H1 (cell line): ENCODE results near the gene DNAI1. TPM values are rescaled to one million over a fixed set of nuclear protein-coding genes. Genes with fewer than 3 reads are reported as not detected.

ENCODE experiments used
- CTCF ChIA-PET: fragments of 300-600 bp; sonication (Branson Sonifier 250); formaldehyde crosslinking; loops from one replicate; lab custom pipeline; 2021; ENCODE audit not compliant: partially characterized antibody; lab: Charles Lee
- POLR2A ChIA-PET: fragments of 300-600 bp; sonication (Branson Sonifier 250); formaldehyde crosslinking; loops from one replicate; lab custom pipeline; 2021; ENCODE audit warnings: inconsistent platforms; ENCODE audit not compliant: partially characterized antibody; lab: Charles Lee
- DNase-seq, 2 experiments: peaks; one replicate each; pipeline versions ENCODE4 v3.0.0 to v3.0.0-alpha.2; 2010 to 2022; ENCODE audit warnings: low spot score in 2 of 2, low read depth in 1 of 2, mixed read lengths in 1 of 2
- FAIRE-seq: peaks from 2 replicates; lab custom pipeline; 2011; peaks lifted over from hg19 to GRCh38; lab: Jason Lieb, UNC
- H2AFZ ChIP-seq: 2 replicates; pipeline ENCODE4 v1.8.1; 2012; ENCODE audit warnings: low read length, inconsistent platforms
- H2AK5ac ChIP-seq: 2 replicates; pipeline ENCODE4 v1.6.1; 2013; ENCODE audit warnings: low read depth, low read length
- H2BK120ac ChIP-seq: replicated peaks from 2 replicates; pipeline ENCODE3; 2013; ENCODE audit warnings: low read depth, low read length, inconsistent platforms
- H2BK12ac ChIP-seq: 2 replicates; pipeline ENCODE4 v1.6.1; 2013; ENCODE audit warnings: low read depth, low read length
- H2BK15ac ChIP-seq: 2 replicates; pipeline ENCODE4 v1.6.1; 2013; ENCODE audit warnings: low read length
- H2BK20ac ChIP-seq: 2 replicates; pipeline ENCODE4 v1.6.1; 2013; ENCODE audit warnings: low read length
- H2BK5ac ChIP-seq: 2 replicates; pipeline ENCODE4 v1.6.1; 2013; ENCODE audit warnings: low read depth, low read length
- H3K14ac ChIP-seq: 2 replicates; pipeline ENCODE4 v1.6.1; 2013; ENCODE audit warnings: inconsistent platforms; ENCODE audit not compliant: insufficient read length
- H3K18ac ChIP-seq: 2 replicates; pipeline ENCODE4 v1.6.1; 2013; ENCODE audit warnings: low read length; ENCODE audit errors: extremely low read depth
- H3K23ac ChIP-seq: 2 replicates; pipeline ENCODE4 v1.6.1; 2013; ENCODE audit warnings: inconsistent platforms; ENCODE audit not compliant: insufficient read length
- H3K23me2 ChIP-seq: 2 replicates; pipeline ENCODE4 v1.6.1; 2013; ENCODE audit warnings: low read depth, low read length
- H3K27ac ChIP-seq: 2 replicates; pipeline ENCODE4 v1.6.1; 2011; ENCODE audit warnings: low read depth, low read length, inconsistent platforms
- H3K27me3 ChIP-seq, 4 experiments: replicated peaks in 1 of 4; 1 replicate in 1 of 4; 2 replicates in 3 of 4; pipeline versions ENCODE4 v1.6.1 to v1.8.1; 2011 to 2013; ENCODE audit warnings: low read length in 3 of 4, mild to moderate bottlenecking in 3 of 4, inconsistent platforms in 2 of 4, mixed read lengths in 2 of 4, moderate library complexity in 1 of 4; ENCODE audit not compliant: control insufficient read depth in 3 of 4, insufficient read depth in 3 of 4; ENCODE audit errors: extremely low read depth in 1 of 4
- H3K36me3 ChIP-seq, 4 experiments: 2 replicates each; pipeline versions ENCODE4 v1.6.1 to v1.8.1; 2011 to 2013; ENCODE audit warnings: mild to moderate bottlenecking in 4 of 4, low read length in 3 of 4, moderate library complexity in 2 of 4, control low read depth in 1 of 4, inconsistent platforms in 1 of 4; ENCODE audit not compliant: insufficient read depth in 4 of 4, control insufficient read depth in 2 of 4
- H3K4ac ChIP-seq: replicated peaks from 2 replicates; pipeline ENCODE3; 2013; ENCODE audit warnings: low read length, low read depth, mixed read lengths, inconsistent platforms; ENCODE audit not compliant: insufficient read length
- H3K4me1 ChIP-seq, 4 experiments: replicated peaks in 1 of 4; 1 replicate in 1 of 4; 2 replicates in 3 of 4; pipeline versions ENCODE4 v1.6.1 to v1.8.1; 2011 to 2013; ENCODE audit warnings: low read length in 3 of 4, inconsistent platforms in 2 of 4, mixed read lengths in 1 of 4; ENCODE audit not compliant: insufficient read depth in 4 of 4, control insufficient read depth in 3 of 4
- H3K4me2 ChIP-seq, 2 experiments: 2 replicates each; pipeline versions ENCODE4 v1.6.1 to v1.8.1; 2011 to 2013; ENCODE audit warnings: low read depth in 2 of 2, low read length in 2 of 2, control low read depth in 1 of 2, inconsistent platforms in 1 of 2, mild to moderate bottlenecking in 1 of 2; ENCODE audit not compliant: insufficient read depth in 1 of 2
- H3K4me3 ChIP-seq, 4 experiments: fragments of 200-600, 300-600 bp in 1 of 4; sonication (generic), shearing (Covaris generic), sonication (Bioruptor Twin) in 1 of 4; 2 replicates each; pipeline versions ENCODE4 v1.5.1 to v1.8.1; 2011 to 2016; ENCODE audit warnings: low read length in 4 of 4, low read depth in 3 of 4, control low read depth in 2 of 4, inconsistent platforms in 2 of 4, mild to moderate bottlenecking in 2 of 4, mixed read lengths in 1 of 4, moderate library complexity in 1 of 4; ENCODE audit not compliant: insufficient read depth in 2 of 4; ENCODE audit errors: extremely low read depth in 1 of 4
- H3K56ac ChIP-seq: replicated peaks from 2 replicates; pipeline ENCODE3; 2013; ENCODE audit warnings: low read depth, mild to moderate bottlenecking, mixed read lengths, low read length, inconsistent platforms; ENCODE audit not compliant: insufficient read length
- H3K79me1 ChIP-seq: 2 replicates; pipeline ENCODE4 v1.6.1; 2013; ENCODE audit warnings: low read depth, low read length, control low read depth
- H3K79me2 ChIP-seq, 2 experiments: 2 replicates each; pipeline versions ENCODE4 v1.6.1 to v1.8.1; 2012 to 2013; ENCODE audit warnings: low read length in 2 of 2, mild to moderate bottlenecking in 2 of 2, inconsistent platforms in 1 of 2; ENCODE audit not compliant: insufficient read depth in 2 of 2, control insufficient read depth in 1 of 2
- H3K9ac ChIP-seq, 4 experiments: replicated peaks in 1 of 4; 1 replicate in 1 of 4; 2 replicates in 3 of 4; pipeline versions ENCODE4 v1.6.1 to v1.8.1; 2011 to 2013; ENCODE audit warnings: low read depth in 3 of 4, low read length in 3 of 4, control low read depth in 2 of 4, mild to moderate bottlenecking in 2 of 4, moderate library complexity in 2 of 4, inconsistent platforms in 1 of 4; ENCODE audit errors: extremely low read depth in 1 of 4
- H3K9me3 ChIP-seq, 2 experiments: 2 replicates each; pipeline versions ENCODE4 v1.6.1 to v1.8.1; 2012 to 2013; ENCODE audit warnings: mild to moderate bottlenecking in 2 of 2, moderate library complexity in 2 of 2, control low read depth in 1 of 2, inconsistent platforms in 1 of 2, low read depth in 1 of 2, low read length in 1 of 2, mixed read lengths in 1 of 2; ENCODE audit not compliant: insufficient read depth in 2 of 2
- H4K20me1 ChIP-seq, 2 experiments: replicated peaks in 1 of 2; 2 replicates each; pipeline versions ENCODE3 to v1.8.1; 2011 to 2013; ENCODE audit warnings: inconsistent platforms in 2 of 2, low read length in 2 of 2, mild to moderate bottlenecking in 1 of 2; ENCODE audit not compliant: insufficient read depth in 2 of 2, control insufficient read depth in 1 of 2
- H4K5ac ChIP-seq: 2 replicates; pipeline ENCODE4 v1.6.1; 2013; ENCODE audit warnings: low read length, low read depth, mixed read lengths, inconsistent platforms; ENCODE audit not compliant: insufficient read length
- H4K8ac ChIP-seq: 2 replicates; pipeline ENCODE4 v1.8.0; 2013; ENCODE audit warnings: mild to moderate bottlenecking, moderate library complexity, low read length, inconsistent platforms; ENCODE audit not compliant: insufficient read depth; ENCODE audit errors: extremely low read depth
- H4K91ac ChIP-seq: replicated peaks from 2 replicates; pipeline ENCODE3; 2013; ENCODE audit warnings: low read length, mixed read lengths, inconsistent platforms; ENCODE audit not compliant: insufficient read length
- BRCA1 ChIP-seq: IDR thresholded peaks from 2 replicates; pipeline ENCODE4 v1.6.1; 2012; ENCODE audit warnings: low read depth, low read length, improper control_type of control experiment
- CHD1 ChIP-seq: IDR thresholded peaks from 2 replicates; pipeline ENCODE4 v1.6.1; 2012; ENCODE audit warnings: low read depth, low read length, improper control_type of control experiment
- CTBP2 ChIP-seq: IDR thresholded peaks from 2 replicates; pipeline ENCODE4 v1.7.0; 2011; ENCODE audit warnings: borderline replicate concordance, mild to moderate bottlenecking, moderate library complexity, mixed read lengths, low read length; ENCODE audit not compliant: insufficient read depth, insufficient read length
- JUN ChIP-seq: IDR thresholded peaks from 2 replicates; pipeline ENCODE4 v1.6.1; 2011; ENCODE audit warnings: low read depth, mild to moderate bottlenecking, improper control_type of control experiment, low read length
- JUND ChIP-seq: IDR thresholded peaks from 2 replicates; pipeline ENCODE4 v1.6.1; 2011; ENCODE audit warnings: mild to moderate bottlenecking, improper control_type of control experiment, low read length
- KDM4A ChIP-seq: IDR thresholded peaks from one replicate; pipeline ENCODE4 v1.7.1; 2012; ENCODE audit warnings: low read depth, mild to moderate bottlenecking, moderate library complexity, low read length, inconsistent platforms; ENCODE audit not compliant: severe bottlenecking
- NRF1 ChIP-seq: IDR thresholded peaks from 2 replicates; pipeline ENCODE4 v1.6.1; 2011; ENCODE audit warnings: mild to moderate bottlenecking, low read depth, low read length, improper control_type of control experiment
- POU5F1 ChIP-seq: IDR thresholded peaks from 2 replicates; pipeline ENCODE4 v1.6.1; 2011; ENCODE audit warnings: low read depth, mild to moderate bottlenecking, low read length, moderate library complexity
- RAD21 ChIP-seq, 2 experiments: IDR thresholded peaks in 1 of 2; conservative IDR thresholded peaks in 1 of 2; 2 replicates each; pipeline ENCODE4 v1.6.1; 2011; ENCODE audit warnings: low read depth in 2 of 2, low read length in 2 of 2, improper control_type of control experiment in 1 of 2, inconsistent platforms in 1 of 2, mild to moderate bottlenecking in 1 of 2, moderate library complexity in 1 of 2
- RNF2 ChIP-seq: fragments of 200-900, 300-1000 bp; sonication (generic); IDR thresholded peaks from 2 replicates; pipeline ENCODE4 v1.7.1; 2016; ENCODE audit warnings: borderline replicate concordance, low read depth, mild to moderate bottlenecking, antibody characterized with exemption, low read length; ENCODE audit not compliant: poor library complexity, severe bottlenecking; ENCODE audit errors: missing control alignments
- SP1 ChIP-seq: IDR thresholded peaks from 2 replicates; pipeline ENCODE4 v1.6.1; 2011; ENCODE audit warnings: low read depth, low read length
- SRF ChIP-seq: IDR thresholded peaks from 2 replicates; pipeline ENCODE4 v1.6.1; 2011; ENCODE audit warnings: mild to moderate bottlenecking, low read depth, low read length, moderate library complexity
- SUZ12 ChIP-seq: fragments of 200-600 bp; sonication (generic); IDR thresholded peaks from 2 replicates; pipeline ENCODE4 v1.6.1; 2012; ENCODE audit warnings: mild to moderate bottlenecking, inconsistent platforms, low read length, moderate library complexity, mixed read lengths
- TAF7 ChIP-seq: optimal IDR thresholded peaks from 2 replicates; pipeline ENCODE3; 2011; ENCODE audit warnings: low read depth, mild to moderate bottlenecking, inconsistent platforms, low read length, moderate library complexity, borderline replicate concordance
- WGBS, 2 experiments: shearing (Covaris generic) in 1 of 2; methylation state at CpG; one replicate each; pipeline versions ENCODE4 v1.1.6 to v1.1.7; 2013 to 2015; ENCODE audit warnings: low lambda C conversion rate in 2 of 2, mixed read lengths in 2 of 2, inconsistent platforms in 1 of 2, low coverage in 1 of 2, missing lambda C conversion rate in 1 of 2; ENCODE audit not compliant: insufficient replicate concordance in 2 of 2, insufficient coverage in 1 of 2, insufficient read length in 1 of 2; ENCODE audit errors: extremely low coverage in 1 of 2, missing lambda C conversion rate in 1 of 2; 5-methylcytosine and 5-hydroxymethylcytosine counted together
- polyA plus RNA-seq, 7 experiments: library from polyadenylated mRNA; depleted of rRNA in 3 of 7; stranded (reverse) in 5 of 7; unstranded in 2 of 7; fragments of >200 nt in 5 of 7; fragments of 200-250 nt in 2 of 7; gene quantifications; 1 replicate in 5 of 7; 2 replicates in 1 of 7; 4 replicates in 1 of 7; pipeline versions ENCODE4 v1.2.1 to v1.2.3, GENCODE V29; 2011 to 2013; ENCODE audit warnings: missing spikeins in 2 of 7, mixed read lengths in 2 of 7
- total RNA-seq: library from RNA; stranded (reverse); fragmentation: NEBNext Ultra II Directional; extraction: Animal tissue kit (Norgen Biotek cat#: 25700); gene quantifications from 2 replicates; pipeline ENCODE4 v1.2.1, GENCODE V29; 2021

Gene DNAI1
- total and polyA plus RNA-seq, 2 of the 8 experiments (the other 6 are each of a cell fraction or from before 2014, with no cell fraction given): 0.37 to 0.54 TPM

GRCh38 chr9:34456151-34456550 is 2.5 kb upstream of the DNAI1 start:
- Histone ChIP-seq H3K4me3 (no peak overlapping the region), H2BK5ac (no peak overlapping the region), H2AFZ (no peak overlapping the region), H2BK120ac (no peak overlapping the region), H3K14ac (no peak overlapping the region), H3K56ac (no peak overlapping the region), H3K23ac (no peak overlapping the region), H3K23me2 (peaks cover 17% of the 10 kb centered on the region), H4K5ac (no peak overlapping the region), H4K20me1 (peaks cover 1 to 2% of the 10 kb centered on the region in 2 experiments), H3K4ac (no peak overlapping the region), H3K79me2 (no peaks in the 10 kb centered on the region), H2BK15ac (no peak overlapping the region), H3K36me3 (no peaks in the 10 kb centered on the region), H3K9me3 (no peaks in the 10 kb centered on the region), H2BK12ac (no peak overlapping the region), H3K27me3 (peaks cover 0 to 12% (median 7%) of the 10 kb centered on the region in 4 experiments; a peak in 4 of 7 replicates), H3K9ac (no peak overlapping the region), H3K27ac (no peak overlapping the region), H3K79me1 (no peaks in the 10 kb centered on the region; the same call in 1 of the 2 replicates), H3K4me1 (peaks cover 2 to 16% (median 7%) of the 10 kb centered on the region in 4 experiments), H4K8ac (no peak overlapping the region), H4K91ac (no peak overlapping the region), H2BK20ac (no peak overlapping the region), H2AK5ac (no peak overlapping the region), H3K4me2 (no peak overlapping the region; a peak in 1 of 4 replicates), H3K18ac (no peak overlapping the region)
- WGBS, 2 experiments: 86% methylated on average over 1 of the region's 1 CpG; no CpG with 5 or more reads in 1 of the 2 experiments
- CTCF ChIA-PET: interaction anchor here (0.7 to 13.0 kb wide), 14 partner anchors 9 to 178 kb away, joined by 3 to 73 read pairs (median 5); no protein-coding TSS in a partner anchor
- FAIRE-seq: no peak
- POLR2A ChIA-PET: interaction anchor here (1.1 to 1.6 kb wide), 2 partner anchors 28 to 136 kb away, joined by 3 read pairs; no protein-coding TSS in a partner anchor
- DNase-seq: no peak
- no peak for TF ChIP-seq BRCA1
- no peak for TF ChIP-seq JUN
- no peak for TF ChIP-seq SP1
- TF ChIP-seq JUND: no peak
- TF ChIP-seq SRF: no peak
- TF ChIP-seq CHD1: no peak
- TF ChIP-seq RAD21 (IDR thresholded peaks at IDR 0.05 in 1 of 2, conservative IDR thresholded peaks at IDR 0.05 in 1 of 2; ENCODE audit: low read depth in 2 of 2, low read length in 2 of 2): no peak
- no peak for TF ChIP-seq RNF2
- TF ChIP-seq NRF1: no peak
- no peak for TF ChIP-seq TAF7
- no peak for TF ChIP-seq POU5F1
- TF ChIP-seq SUZ12: no peak
- TF ChIP-seq CTBP2: no peak
- no peak for TF ChIP-seq KDM4A
